Neural progenitor cell (in vitro differentiated cells): ENCODE results near the gene AUTS2.

Experiments
- CTCF ChIP-seq: fragments of 200-600 bp; sonication (generic); IDR thresholded peaks from 2 replicates; pipeline ENCODE4 v1.5.1; 2017; ENCODE audit warnings: antibody characterized with exemption, mild to moderate bottlenecking
- EZH2 ChIP-seq: fragments of 200-600 bp; sonication (generic); IDR thresholded peaks from 2 replicates; pipeline ENCODE4 v1.6.1; 2017; ENCODE audit warnings: antibody characterized with exemption, mild to moderate bottlenecking, moderate library complexity
- EZH2phosphoT487 ChIP-seq: fragments of 200-600 bp; sonication (generic); IDR thresholded peaks from 2 replicates; pipeline ENCODE4 v1.6.1; 2017; ENCODE audit warnings: antibody characterized with exemption

GRCh38 chr7:70008466-70008865 lies 410.2 kb downstream of the AUTS2 start:
- no peak for TF ChIP-seq CTCF
- no peak for TF ChIP-seq EZH2
- no peak for TF ChIP-seq EZH2phosphoT487
